Upper lobe of left lung (tissue), 4 donors: ENCODE results near the gene PPP2R5D.

Experiments used
- CTCF ChIP-seq, 6 experiments: fragments of 450-650 bp in 4 of 6; fragments of 200-600 bp in 2 of 6; sonication (generic) in 2 of 6; IDR thresholded peaks; one replicate each; pipeline ENCODE4 v1.5.1; 2016 to 2019; ENCODE audit warnings: antibody characterized with exemption in 6 of 6
- EP300 ChIP-seq, 4 donors: sonication (generic); formaldehyde crosslinking; IDR thresholded peaks; one replicate each; pipeline ENCODE4 v1.5.1; 2017; ENCODE audit warnings: antibody characterized with exemption in 4 of 4, control low read depth in 2 of 4
- POLR2A ChIP-seq, 4 donors: fragments of 450-650 bp; IDR thresholded peaks; one replicate each; pipeline ENCODE4 v1.5.1; 2016 to 2017; ENCODE audit warnings: antibody characterized with exemption in 4 of 4, mild to moderate bottlenecking in 2 of 4
- POLR2AphosphoS5 ChIP-seq, 2 donors: sonication (generic); formaldehyde crosslinking; IDR thresholded peaks; one replicate each; pipeline ENCODE4 v1.5.1; 2017; ENCODE audit warnings: antibody characterized with exemption in 2 of 2

- no peak for TF ChIP-seq CTCF (IDR thresholded peaks at IDR 0.05)
- TF ChIP-seq POLR2AphosphoS5 (IDR thresholded peaks at IDR 0.05): no peak
- no peak for TF ChIP-seq POLR2A (IDR thresholded peaks at IDR 0.05)
- TF ChIP-seq EP300 (IDR thresholded peaks at IDR 0.05): no peak
These were observed 48.0 kb upstream of the PPP2R5D start for GRCh38 chr6:42936398-42936797.
